HT1080 (cell line): ENCODE measurements around the gene ZBTB38. TPM values are rescaled to one million over a fixed set of nuclear protein-coding genes. Genes with fewer than 3 reads are reported as not detected.

Source experiments
- DNase-seq: peaks from one replicate; pipeline ENCODE4 v3.0.0-alpha.2; 2015; ENCODE audit warnings: low read depth
- total RNA-seq: library from RNA; depleted of rRNA; stranded (reverse); fragments of >200 nt; shearing (Covaris generic); gene quantifications from 2 replicates; pipeline ENCODE4 v1.2.3, GENCODE V29; 2014; rRNA removed

The ZBTB38 gene
- total RNA-seq, 1 experiment from 2014 or later = 266 TPM

DNA sequence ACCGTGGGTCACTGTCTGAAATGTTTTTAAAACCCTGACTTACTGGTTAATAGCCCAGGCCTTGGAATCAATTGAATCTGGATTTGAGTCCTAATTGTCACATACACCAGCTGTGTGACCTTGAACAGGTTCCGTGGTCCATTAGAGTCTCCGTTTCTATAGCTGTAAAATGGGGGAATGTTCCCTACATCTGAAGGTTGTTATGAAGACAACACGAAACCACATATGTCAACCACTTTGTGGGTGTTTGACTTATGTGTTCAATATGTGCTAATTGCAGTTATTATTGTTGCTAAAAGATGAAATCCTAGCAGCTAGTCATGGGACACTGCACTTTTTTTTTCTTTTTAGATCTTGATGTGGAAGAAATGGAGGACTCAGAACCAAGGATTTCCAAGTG, 35.3 kb downstream of the ZBTB38 start:
- no peak for DNase-seq

DNA sequence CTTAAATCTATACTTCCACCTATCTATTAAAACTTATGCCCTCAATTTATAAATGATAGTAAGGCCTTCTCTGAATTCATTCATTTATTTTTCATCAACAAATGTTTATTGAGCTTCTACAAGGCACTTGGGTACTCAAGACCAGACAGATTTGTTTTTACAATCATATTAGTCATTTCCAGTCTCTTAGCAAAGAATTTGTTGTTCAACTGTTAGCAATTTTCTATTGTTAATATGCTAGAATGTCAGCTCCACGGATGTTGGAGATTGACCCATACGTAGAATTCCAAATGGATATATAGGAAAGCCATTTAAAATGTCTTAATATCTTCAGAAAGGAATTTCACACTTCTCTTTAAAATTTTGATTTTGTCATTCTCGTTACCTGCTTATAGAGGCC, 36.7 kb downstream of the ZBTB38 start:
- no peak for DNase-seq

DNA sequence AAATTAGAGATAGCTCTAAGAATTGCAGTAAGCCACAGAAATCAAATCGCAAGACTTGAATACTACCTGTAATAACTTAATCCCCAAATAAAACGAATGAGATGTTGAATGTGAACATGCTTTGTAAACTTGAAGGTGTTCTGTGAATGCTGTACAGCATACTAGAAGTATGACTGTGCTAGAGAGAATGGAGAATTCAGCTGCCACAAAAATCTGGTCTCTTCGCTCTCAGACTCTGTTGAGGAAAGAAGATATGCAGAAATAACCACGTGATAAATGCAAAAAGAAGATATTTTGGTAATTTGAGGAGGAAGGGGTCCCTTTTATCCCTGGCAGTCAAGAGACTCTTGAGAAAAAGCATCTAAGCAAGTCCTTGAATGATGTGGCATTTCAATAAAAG, 37.3 kb downstream of the ZBTB38 start:
- DNase-seq = no peak

DNA sequence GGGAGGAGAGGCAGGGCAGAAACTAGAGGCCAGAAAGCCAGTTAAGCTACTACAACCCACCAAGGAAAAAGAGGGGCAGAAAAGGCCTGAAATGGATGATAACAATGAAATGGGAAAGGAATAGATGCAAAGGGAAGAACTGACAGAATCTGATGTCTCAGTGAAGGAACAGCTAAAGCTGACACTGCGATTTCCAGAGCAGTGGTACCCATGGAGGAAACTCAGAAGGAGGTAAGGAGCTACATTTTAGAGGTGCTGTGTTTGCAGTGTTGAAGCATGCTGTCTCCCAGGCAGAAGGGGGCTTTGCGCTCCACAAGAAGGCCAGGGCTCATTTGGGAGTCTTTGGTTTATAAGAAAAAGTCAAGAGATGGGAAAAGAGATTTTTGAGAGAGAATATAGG, 38.0 kb downstream of the ZBTB38 start:
- no peak for DNase-seq

DNA sequence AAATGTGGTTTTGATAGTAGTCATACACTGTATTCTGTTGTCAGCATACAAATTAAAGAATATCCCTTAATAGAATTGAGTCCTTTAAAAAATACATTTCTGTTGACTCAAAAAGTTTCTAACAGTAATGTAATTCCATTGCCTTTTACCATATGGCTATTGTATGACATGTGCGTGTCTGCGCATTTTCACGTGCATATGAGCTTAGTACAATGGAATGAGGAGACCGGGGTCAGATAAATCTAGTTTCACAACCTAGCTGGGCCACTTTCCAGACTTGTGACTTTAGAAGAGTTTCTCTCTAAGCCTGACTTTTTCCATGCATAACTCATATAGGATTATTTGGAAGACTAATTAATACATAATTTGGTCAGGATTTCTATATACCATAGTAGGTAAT, 38.7 kb downstream of the ZBTB38 start:
- DNase-seq = peak; percentile 62

DNA sequence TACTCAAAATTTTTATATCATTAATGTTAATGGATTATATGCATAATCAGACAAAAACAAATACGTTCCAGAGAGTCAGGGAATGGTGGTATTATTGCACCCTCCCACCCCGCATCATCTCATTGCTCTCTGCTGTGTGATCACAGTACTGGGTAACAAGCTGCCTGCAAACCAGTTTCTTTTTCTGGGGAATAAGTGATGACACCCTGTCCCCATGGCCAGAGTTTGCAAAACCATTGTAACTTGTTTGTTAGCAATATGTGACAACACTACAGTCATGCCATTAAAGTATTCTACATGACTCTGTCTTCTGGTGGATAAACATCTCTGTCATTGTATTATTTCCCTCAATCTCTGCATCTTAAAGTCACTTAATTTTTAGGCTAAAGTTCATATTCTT, 39.5 kb downstream of the ZBTB38 start:
- no peak for DNase-seq

DNA sequence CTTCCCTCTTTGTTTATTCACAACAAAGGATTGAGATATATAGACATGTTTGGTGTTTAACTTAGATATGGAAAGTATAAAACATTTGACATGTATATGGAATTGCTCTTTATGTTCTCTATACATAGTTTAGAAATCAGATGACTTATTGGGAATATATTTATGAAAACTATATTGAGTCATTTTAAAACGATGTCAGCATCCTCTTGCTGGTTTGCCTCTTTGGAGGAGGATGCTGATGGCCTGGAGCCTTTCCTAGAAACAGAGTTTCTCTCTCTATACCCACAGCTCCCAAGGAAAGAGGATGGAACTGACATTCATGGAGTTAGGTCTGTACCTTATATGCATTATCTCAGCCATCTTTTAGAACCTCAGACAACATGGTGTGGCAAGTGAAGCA, 40.3 kb downstream of the ZBTB38 start:
- DNase-seq = no peak

DNA sequence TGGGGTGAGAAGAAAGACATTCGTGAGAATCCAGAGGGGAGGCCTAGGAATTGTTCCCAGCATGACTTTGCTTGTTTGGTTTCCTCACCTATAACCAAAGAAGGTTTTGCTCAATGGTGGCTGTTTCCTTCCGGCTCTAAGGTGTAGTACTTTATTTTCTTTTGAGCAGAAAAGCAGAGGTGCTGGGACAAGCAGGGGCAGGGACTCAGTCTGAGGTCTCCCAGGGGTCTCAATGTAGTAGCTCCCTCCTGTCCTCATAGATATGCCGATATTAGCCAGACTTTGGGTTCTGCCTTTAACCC, 41.6 kb downstream of the ZBTB38 start:
- DNase-seq = no peak

DNA sequence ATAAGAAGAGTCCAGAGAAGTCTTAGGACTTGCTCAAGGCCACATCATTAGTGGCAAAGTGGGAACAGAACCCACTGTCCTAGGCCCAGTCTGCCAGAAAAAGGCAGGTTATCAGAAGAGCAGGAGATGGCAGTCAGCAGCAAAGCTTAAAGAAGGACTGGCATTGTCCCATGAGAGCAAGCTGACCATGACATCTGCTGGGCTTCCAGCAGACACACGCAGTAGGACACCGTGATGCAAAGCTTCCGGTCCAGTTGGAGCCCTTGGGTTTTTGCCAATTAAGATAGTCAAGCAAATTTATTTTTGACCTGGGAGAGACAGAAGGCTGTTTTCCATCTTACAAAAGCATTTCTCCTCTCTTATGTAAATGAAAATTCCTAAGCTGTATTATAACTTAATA, 42.1 kb downstream of the ZBTB38 start:
- peak; percentile 74 for DNase-seq

DNA sequence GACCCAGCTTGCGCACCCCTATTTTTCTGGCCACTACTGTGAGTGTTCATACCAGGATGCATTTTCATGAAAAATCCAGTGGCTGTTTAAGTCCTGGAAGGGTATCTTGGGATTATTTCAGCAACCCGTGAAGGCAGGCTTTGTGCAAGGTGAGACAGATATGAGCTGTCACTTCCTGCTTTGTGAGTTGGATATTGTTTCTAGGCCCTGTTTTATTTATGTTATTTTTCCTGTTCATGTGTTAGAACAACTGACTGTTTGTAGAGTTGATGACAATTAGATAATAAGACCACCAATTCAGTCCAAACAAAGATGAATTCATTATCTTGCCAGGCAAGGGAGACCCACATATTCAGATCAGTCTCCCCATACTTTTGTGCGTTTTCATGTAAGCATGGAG, 42.5 kb downstream of the ZBTB38 start:
- peak; percentile 85 for DNase-seq

DNA sequence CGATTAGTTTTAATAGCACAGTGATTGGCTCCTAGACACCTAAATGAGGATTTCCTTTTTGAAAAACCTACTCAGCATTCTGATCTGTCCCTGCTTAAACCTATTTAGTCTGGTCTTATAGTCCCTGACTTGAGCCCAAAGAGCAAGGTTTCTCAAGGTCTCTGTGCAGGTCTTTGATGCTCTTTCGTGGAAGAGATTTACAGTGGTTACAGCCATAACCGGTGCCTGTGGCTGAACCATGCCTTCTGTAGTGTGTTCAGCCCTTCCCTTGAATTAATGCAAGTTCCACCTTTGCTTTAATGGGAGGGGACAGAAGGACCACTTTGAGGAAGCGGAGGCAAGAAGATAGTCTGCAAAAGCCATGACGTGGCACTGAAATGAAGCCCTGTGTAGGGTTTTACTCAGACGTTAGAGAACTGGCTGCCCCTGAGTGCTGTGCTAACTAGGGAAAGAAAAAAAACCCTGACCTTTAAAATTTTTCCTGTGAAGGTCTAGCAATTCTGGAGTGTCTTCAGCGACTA, 43.0 kb downstream of the ZBTB38 start:
- no peak for DNase-seq

DNA sequence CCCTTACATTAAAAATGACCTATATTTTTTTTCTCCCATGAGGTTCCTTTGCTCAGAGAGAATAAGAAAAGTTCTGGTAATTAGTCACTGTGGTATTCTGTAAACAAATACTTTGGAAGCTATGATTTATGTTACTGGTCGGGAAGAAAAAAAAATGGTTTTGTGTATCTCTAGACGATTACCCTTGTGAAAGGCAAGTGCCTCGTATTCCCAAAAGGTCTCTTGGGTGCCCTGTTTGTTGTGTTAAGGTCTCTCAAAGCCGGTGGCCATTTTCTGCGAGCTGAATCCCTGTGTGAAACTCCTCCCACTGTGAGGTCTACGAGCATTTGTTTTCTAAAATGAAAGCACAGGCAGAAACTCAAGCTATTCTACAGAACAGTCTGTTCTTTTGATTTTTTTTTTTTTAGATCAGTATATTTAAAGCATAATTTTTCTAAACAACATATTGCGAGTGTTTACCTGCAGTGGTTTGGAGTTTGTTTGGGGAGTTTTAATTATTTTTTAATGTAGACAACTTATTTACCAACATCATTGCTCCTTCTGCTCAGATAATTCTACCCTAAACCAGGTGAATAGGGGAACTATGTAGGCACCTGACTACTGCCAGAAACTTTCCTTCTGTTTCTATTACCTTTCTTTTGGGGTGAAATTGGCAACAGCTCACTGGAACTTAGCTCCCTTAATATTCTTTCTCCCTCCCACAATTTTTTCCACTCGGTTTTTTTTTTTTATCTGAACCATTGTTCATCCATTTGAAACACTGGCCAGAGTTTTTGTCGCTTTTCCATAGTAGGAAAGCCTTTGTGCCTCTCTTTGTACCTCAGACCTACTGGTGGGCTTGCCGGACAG, 44.0 kb downstream of the ZBTB38 start:
- no peak for DNase-seq

DNA sequence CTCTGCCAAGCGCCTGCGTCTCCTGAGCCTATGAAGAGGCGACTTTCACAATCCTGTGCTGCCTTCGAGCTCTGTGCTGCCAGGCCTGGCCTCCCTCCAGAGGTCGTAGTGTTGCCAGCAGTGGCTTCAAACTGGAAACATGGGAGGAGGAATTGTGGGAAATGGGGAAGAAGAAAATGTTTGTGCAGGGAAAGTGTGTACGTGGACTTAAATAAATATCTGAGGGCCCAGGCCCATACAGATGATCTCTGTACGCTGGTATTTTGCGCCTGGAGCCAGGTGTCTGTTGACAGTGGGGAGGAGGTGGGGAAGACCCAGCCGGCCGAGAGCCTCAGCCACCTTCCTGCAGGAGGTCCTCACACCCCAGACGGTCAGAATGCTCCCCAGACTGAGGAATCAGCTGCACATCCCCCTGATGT, 44.6 kb downstream of the ZBTB38 start:
- no peak for DNase-seq

DNA sequence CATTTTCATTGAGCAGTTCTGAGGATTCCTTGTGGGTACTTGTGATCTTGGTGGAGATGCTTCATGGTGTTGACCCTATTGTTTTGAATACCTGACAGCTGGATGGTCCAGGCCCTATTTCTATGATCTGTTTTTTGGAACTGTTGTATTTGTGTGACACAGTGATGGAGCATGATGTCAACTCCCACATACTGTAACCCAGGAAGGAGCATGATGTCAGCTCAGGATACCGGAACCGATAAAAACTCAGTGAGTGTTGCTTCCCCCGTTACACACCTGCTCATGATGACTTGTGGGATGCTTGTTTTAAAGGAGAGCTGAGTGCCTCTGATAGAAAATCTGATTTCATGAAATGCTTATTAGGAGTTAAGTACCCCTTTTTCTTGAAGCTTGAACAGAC, 45.1 kb downstream of the ZBTB38 start:
- no peak for DNase-seq

DNA sequence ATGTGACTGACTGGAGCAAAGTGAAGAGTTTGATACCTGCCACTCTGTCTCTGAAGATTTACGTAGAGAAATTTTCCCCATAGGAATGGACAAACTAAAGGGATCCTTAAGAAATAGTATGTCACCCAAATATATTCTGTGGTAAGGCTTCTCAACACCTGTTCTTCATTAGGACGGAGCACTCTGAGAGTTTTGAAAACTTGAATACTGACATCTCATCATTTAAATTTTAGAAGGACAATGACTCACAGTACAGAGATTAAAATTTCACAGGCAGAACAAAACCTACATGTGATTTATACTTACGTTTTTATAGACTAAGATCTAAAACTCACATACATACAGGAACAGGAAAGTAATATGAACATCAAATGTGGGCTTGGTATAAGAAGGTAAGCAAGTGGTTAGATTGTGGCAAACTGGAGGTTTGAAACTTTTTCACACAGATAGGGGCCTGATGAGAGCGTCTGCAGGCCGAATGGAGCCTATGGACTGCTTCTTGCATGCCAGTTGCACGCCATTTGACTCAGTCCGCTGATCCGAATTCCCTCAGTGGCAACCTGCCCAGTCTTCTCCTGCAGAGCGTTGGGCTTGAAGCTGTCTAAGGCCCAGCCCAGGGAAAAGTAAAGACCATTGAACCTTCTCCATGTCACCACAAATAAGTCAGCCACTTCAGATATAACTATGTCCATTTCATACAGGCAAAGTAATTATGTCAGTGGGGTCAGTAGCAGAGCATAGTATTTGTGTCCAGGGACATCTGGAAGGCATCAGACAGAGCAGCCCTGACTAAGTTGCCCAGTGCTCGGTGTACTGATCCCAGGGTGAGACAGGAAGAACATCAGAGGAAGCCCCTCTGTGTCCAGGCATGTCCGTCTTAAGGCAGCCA, 45.7 kb downstream of the ZBTB38 start:
- DNase-seq = no peak

DNA sequence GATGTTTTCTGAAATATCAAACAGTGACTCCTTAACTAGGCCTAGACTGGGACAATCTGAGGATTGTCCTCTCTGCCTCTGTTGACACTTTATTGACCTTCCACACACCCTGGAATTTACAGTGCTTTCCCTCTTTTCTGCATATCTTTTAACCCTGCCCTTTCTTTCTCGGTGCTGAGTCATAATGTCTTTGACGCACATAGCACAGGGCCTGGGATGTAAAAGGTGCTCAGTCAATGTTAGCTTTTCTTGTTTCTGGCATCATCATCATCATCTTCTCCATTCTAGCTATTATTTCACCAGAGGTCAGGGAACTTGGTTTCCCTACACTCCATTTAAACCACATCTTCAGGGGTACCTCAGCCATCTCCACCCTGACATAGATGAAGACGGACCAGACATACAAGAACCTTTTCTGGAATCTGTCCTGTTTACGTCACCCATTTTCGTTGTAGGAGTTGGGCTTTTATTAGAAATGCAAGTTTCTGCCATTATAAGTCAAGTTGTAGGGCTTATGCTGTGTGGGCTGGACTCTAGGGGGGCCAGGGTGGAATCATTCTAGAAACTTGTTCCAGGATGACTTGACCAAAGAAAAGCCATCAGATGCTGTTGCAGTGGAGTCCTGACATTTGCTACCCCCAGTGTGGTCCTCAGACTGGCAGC, 46.6 kb downstream of the ZBTB38 start:
- DNase-seq = peak; percentile 53

DNA sequence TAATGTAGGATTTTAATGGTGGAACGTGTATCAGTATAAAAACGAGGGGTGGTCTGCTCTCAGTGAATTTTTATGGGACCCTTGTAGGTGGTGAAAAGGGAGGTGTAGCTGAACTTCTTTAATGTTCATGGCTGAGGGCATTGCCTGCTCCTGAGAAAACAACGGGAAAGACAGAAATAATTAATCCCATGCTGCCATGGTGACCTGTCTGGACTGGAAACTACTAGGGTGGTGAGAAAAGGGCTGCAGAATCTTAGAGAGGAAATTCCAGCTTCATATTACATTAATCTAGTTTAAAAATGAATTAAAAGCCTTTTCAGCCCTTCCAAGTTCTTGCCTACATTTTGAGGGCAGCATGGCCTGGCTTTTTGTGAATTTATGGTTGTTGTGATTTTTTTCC, 47.6 kb downstream of the ZBTB38 start:
- DNase-seq = no peak

Other genes starting within 250 kb of the ZBTB38 start
- gene PXYLP1, start 136.7 kb upstream of the ZBTB38 start, total RNA-seq = 7.7 and 13.2 TPM in 2 replicates
- 11.8 and 14.0 TPM in 2 replicates for gene RASA2, start 118.5 kb downstream of the ZBTB38 start, total RNA-seq